Measurements from ENCODE around the gene CPT1C.
A peak's percentile ranks its signal among the peaks of the same experiment; 100 is the strongest.

The CPT1C gene

DNA sequence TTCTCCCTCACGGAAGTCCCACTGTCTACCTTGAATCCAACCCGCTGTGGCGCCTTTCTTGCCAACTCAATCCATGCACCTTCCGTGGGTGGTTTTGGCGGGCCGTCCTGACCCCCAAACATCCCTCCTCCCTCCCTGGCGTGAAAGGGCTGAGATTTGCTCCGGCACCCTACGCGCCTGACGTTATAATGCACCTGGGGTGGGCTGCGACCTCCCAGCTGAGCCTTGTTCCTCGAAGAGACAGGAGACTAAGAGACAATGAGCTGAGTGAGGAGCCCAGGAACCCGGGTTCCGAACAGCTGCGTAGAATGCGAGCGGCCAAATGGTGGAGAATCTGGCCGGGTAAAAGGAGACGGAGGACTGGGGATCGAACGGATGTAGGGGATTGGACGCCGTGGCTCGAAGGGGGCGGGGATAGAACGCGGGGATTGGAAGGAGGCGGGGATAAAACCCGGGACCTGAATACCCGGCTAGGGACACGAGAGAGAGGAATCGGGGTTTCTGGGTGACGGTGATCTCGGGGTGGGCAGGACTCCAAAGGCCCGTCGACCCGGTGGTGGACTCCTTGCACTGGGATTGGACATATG is at the start of gene CPT1C:
TSS of gene CPT1C (plus strand) at position 461 of the 587 bp plus-strand sequence. CDS start 1,137 bp downstream, outside the sequence.
- peak; percentile 56 for DNase-seq

- peak; percentile 100 for DNase-seq
Observed at GRCh38 chr19:49641688-49642491, 49.0 kb upstream of the CPT1C start, which contains the start of gene SCAF1. TSS of gene SCAF1 (plus strand) at chr19:49642209. CDS start at chr19:49645027, 2,818 bp downstream.

- DNase-seq = peak; percentile 14
Observed at GRCh38 chr19:49642492-49643035, 48.4 kb upstream of the CPT1C start.

- peak; percentile 83 for DNase-seq
Observed at GRCh38 chr19:49643466-49643865, 47.5 kb upstream of the CPT1C start.

- DNase-seq = no peak
Observed at GRCh38 chr19:49645592-49645991, 45.3 kb upstream of the CPT1C start.

DNA sequence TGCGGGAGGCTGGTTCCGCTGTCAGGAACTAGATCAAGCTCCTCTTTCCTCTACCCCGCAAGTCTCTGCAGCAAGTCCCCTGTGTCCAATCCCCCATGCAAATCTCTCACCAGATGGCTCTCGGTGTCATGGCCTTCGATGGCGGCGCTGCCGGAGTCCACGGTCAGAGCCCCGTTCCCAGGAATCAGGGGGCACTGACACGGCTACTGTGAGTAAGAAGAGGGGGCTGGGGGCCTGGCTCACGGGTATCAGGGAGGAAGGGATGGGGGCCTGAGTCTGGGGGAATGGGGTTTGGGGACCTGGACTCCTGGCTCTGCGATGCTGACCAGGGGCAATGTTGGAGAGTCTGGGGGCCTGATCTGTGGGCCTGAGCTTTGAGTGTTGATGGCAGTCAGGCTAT is 44.9 kb upstream of the CPT1C start:
- DNase-seq = no peak

GRCh38 chr19:49646586-49646985 is 44.3 kb upstream of the CPT1C start:
- DNase-seq = no peak

DNA sequence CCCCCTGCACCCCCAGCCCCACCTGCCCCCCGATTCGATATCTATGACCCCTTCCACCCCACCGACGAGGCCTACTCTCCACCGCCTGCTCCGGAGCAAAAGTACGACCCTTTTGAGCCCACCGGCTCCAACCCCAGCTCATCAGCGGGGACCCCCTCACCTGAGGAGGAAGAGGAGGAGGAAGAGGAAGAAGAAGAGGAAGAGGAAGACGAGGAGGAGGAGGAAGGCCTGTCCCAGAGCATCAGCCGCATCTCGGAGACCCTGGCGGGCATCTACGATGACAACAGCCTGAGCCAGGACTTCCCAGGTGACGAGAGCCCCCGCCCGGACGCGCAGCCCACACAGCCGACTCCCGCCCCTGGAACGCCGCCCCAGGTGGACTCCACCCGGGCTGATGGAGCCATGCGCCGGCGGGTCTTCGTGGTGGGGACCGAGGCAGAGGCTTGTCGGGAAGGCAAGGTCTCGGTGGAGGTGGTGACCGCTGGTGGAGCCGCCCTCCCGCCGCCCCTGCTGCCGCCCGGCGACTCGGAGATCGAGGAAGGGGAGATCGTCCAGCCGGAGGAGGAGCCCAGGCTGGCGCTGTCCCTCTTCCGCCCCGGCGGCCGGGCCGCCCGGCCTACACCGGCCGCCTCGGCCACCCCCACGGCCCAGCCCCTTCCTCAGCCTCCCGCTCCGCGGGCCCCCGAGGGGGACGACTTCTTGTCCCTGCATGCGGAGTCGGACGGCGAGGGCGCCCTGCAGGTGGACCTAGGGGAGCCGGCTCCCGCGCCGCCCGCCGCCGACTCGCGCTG is 39.7 kb upstream of the CPT1C start:
- no peak for DNase-seq

DNA sequence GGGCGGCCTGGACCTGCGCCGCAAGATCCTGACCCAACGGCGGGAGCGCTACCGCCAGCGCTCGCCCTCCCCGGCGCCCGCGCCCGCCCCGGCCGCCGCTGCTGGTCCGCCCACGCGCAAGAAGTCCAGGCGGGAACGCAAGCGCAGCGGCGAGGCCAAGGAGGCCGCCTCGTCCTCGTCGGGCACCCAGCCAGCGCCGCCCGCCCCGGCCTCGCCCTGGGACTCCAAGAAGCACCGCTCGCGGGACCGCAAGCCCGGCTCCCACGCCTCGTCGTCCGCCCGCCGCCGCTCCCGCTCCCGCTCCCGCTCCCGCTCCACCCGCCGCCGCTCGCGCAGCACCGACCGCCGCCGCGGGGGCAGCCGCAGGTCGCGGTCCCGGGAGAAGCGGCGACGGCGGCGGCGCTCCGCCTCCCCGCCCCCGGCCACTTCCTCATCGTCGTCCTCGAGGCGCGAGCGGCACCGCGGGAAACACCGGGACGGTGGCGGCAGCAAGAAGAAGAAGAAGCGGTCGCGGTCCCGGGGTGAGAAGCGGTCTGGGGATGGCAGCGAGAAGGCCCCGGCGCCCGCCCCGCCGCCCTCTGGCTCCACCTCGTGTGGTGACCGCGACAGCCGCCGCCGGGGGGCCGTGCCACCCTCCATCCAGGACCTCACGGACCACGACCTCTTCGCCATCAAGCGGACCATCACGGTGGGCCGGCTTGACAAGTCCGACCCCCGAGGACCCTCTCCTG is 38.9 kb upstream of the CPT1C start:
- DNase-seq = no peak

GRCh38 chr19:49652551-49653465 is 38.1 kb upstream of the CPT1C start:
- DNase-seq = no peak

DNA sequence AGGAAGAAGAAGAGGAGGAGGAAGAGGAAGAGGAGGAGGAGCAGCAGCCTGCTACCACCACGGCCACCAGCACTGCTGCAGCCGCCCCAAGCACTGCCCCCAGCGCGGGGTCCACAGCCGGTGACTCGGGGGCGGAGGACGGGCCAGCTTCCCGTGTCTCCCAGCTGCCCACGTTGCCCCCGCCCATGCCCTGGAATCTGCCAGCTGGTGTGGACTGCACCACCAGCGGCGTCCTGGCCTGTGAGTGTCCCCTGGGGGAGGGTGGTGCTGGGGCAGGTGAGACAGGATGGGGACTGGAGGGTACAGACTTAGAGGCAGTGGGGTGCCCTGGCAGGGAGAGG is 37.5 kb upstream of the CPT1C start:
- DNase-seq = no peak

DNA sequence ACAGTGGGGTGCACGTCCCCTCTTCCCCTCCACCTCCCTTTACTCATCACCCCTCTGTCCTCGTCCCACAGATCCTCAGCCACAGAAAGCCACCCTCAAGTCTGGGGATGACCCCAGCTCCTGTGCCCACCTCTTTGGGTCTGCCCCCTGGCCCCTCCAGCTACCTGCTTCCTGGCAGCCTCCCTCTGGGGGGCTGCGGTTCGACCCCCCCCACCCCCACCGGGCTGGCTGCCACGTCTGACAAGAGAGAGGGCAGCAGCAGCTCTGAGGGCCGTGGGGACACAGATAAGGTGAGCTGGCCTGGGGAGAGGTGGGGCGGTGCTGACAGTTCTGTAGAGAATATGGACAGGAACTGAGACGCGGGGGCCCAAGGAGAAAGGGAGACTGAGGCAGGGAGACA is 36.3 kb upstream of the CPT1C start:
- no peak for DNase-seq

DNA sequence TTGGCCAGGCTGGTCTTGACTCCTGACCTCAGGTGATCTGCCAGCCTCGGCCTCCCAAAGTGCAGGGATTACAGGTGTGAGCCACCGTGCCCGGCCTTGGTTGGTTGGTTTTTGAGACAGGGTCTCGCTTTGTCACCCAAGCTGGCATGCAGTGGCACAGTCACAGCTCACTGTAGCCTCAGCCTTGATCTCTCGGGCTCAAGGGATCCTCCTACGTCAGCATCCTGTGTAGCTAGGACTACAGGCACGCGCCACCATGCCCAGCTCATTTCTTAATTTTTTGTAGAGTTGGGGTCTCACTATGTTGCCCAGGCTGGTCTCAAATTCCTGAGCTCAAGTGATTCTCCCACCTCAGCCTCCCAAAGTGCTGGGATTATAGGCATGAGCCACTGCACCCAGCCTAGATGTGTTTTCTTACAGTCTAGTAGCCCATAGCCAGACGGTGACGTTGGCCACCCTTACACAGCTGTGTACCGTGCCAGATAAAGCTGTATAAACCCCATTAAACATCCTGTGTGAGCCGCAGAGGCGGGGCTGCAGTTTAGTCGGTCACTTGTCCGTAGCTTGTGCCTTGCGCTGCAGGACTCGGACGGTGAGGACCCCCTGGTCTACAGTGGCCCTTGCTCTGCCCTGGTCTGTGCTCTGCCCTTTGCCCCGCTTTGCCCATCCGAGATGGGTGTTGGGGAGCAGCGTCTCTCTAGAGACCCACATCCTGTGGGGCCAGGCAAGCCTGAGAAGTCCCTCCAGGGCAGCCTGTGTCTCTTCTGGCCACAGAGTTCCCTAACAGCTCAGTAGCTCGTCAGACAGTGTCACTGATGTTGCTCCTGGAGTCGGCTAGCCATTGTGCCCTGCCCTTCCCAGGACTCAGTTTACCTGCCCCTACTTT is 35.1 kb upstream of the CPT1C start:
- no peak for DNase-seq

DNA sequence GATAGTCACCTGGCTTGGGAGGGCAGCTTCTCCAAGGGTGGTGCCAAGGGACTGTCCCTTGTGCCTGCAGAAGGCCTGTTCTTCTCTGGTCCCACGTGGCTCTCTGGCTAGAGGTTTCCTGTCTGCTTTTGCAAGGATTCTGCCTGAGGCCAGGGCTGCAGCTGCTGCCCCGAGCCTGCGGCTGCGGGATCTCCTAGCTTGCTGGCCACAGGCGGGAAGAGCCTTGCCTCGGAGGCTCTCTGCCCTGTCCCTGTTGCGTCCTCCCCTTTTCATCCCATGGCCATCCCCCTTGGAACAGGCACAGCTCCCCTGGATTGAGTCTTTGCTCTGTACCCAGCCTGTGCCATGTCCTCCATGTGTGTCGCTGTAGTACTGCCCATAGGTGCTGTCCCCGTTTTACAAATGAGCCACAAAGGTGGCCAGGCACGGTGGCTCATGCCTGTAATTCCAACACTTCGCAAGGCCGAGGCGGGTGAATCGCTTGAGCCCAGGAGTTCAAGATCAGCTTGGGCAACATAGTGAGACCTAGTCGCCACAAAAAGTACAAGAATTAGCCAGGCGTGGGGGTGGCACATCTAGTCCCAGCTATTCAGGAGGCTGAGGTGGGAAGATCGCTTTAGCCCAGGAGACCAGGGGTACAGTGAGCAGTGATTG is 34.3 kb upstream of the CPT1C start:
- DNase-seq = no peak

DNA sequence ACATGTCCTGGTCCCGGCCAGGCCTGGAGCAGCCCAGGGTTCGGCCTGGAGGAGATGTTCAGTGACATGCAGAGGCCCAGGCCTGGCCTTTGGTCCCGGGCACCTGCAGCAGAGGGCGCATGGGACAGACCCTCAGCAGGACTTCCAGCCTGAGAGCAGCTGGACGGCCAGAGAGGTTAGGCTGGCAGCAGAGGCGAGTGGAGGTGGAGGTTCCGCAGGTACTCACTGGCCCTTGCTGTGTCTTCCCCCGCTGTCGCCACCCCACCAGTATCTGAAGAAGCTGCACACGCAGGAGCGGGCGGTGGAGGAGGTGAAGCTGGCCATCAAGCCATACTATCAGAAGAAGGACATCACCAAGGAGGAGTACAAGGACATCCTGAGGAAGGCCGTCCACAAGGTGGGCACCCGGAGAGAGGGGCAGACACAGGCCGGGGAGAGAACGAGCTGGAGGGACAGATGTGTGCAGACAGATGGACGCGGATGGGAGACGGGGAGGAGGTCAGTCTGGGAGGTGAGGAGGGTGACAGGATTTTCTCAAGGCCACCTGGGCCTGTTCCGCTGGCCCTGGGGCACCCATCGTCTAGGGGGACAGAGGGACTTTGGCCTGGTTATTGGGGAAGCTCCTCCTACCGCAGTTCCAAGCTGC is 33.3 kb upstream of the CPT1C start:
- DNase-seq = no peak

- no peak for DNase-seq
Observed at GRCh38 chr19:49658139-49658517, 32.8 kb upstream of the CPT1C start.

- DNase-seq = no peak
Observed at GRCh38 chr19:49658566-49659442, 32.1 kb upstream of the CPT1C start.

DNA sequence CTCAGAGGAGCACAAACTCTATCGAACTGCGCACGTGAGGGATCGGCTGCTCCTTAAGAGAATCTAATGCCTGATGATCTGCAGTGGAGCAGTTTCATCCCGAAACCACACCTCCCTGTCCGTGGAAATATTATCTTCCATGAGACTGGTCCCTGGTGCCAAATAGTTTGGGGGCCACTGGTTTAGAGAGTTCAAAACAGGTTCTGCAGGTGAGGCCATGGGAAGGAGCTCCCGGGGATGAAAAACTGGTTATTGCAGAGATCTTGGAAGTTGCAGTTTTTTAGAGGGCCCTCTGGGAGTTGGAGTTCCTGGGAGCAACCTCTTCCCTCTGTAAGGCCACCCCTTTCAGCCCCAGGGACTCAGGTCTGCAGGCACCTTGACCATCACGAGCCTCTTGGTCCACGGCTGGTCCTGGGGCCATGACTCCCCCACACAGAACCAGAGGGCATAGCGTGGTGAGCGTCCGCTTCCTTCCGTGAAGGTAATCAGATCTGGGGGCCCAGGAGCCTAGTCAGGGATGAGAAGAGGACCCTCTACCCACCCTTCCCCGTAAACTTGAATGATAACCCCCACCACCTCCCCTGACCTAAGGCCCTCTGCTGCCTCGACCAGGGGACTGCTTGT is 30.5 kb upstream of the CPT1C start:
- DNase-seq = no peak

Measured in activated CD4-positive, alpha-beta T cell treated with anti-CD3 and anti-CD28 coated beads, Interleukin-2, amount 50 U/mL, for 16 hours (primary cell).